Calu3 (cell line): ENCODE results near the gene PSKH1. TPM values are rescaled to one million over a fixed set of nuclear protein-coding genes. Genes with fewer than 3 reads are reported as not detected.

Experiments
- BruUV-seq: library from RNA; stranded (reverse); fragments of 400-500 nt; replicated peaks from 2 replicates; lab custom pipeline; 2021; lab: Mats Ljungman, UMichigan
- CTCF ChIA-PET: fragments of 300-600 bp; sonication (Branson Sonifier 250); formaldehyde crosslinking; loops from one replicate; lab custom pipeline; 2022; ENCODE audit warnings: antibody characterized with exemption; lab: Charles Lee
- DNase-seq: peaks from one replicate; pipeline ENCODE4 v3.0.0; 2022
- H3K27ac Mint-ChIP-seq: one replicate; pipeline ENCODE4 v1.8.0; 2022; ENCODE audit warnings: mixed read lengths; ENCODE audit not compliant: unreplicated experiment
- H3K27me3 Mint-ChIP-seq: one replicate; pipeline ENCODE4 v1.8.0; 2022; ENCODE audit warnings: mixed read lengths; ENCODE audit not compliant: unreplicated experiment
- H3K36me3 Mint-ChIP-seq: one replicate; pipeline ENCODE4 v1.8.0; 2022; ENCODE audit warnings: mild to moderate bottlenecking, moderate library complexity, mixed read lengths; ENCODE audit not compliant: insufficient read depth, unreplicated experiment
- H3K4me1 Mint-ChIP-seq: one replicate; pipeline ENCODE4 v1.8.0; 2022; ENCODE audit warnings: mild to moderate bottlenecking, low read depth, mixed read lengths; ENCODE audit not compliant: unreplicated experiment
- H3K4me3 Mint-ChIP-seq: one replicate; pipeline ENCODE4 v1.8.0; 2022; ENCODE audit warnings: mild to moderate bottlenecking, low read depth, moderate library complexity, mixed read lengths; ENCODE audit not compliant: unreplicated experiment
- H3K9me3 Mint-ChIP-seq: one replicate; pipeline ENCODE4 v1.8.0; 2022; ENCODE audit warnings: low read depth, mixed read lengths; ENCODE audit not compliant: unreplicated experiment
- intact Hi-C: fragments of 100-400 bp; cut with micrococcal nuclease; formaldehyde crosslinking; loops from one replicate; pipeline ENCODE4 v1.10.0; 2022; ENCODE audit not compliant: unreplicated experiment
- total RNA-seq: library from RNA; stranded (reverse); gene quantifications from 2 replicates; pipeline ENCODE4 v1.2.3, GENCODE V29; 2022
- TF ChIP-seq, protein P1 (sequence below): fragments of 200-600 bp; IDR thresholded peaks from one replicate; pipeline ENCODE4 v1.8.0; 2022; ENCODE audit warnings: antibody characterized with exemption; ENCODE audit not compliant: unreplicated experiment

The PSKH1 gene
- total RNA-seq, 1 experiment from 2014 or later: 41.7 TPM

DNA sequence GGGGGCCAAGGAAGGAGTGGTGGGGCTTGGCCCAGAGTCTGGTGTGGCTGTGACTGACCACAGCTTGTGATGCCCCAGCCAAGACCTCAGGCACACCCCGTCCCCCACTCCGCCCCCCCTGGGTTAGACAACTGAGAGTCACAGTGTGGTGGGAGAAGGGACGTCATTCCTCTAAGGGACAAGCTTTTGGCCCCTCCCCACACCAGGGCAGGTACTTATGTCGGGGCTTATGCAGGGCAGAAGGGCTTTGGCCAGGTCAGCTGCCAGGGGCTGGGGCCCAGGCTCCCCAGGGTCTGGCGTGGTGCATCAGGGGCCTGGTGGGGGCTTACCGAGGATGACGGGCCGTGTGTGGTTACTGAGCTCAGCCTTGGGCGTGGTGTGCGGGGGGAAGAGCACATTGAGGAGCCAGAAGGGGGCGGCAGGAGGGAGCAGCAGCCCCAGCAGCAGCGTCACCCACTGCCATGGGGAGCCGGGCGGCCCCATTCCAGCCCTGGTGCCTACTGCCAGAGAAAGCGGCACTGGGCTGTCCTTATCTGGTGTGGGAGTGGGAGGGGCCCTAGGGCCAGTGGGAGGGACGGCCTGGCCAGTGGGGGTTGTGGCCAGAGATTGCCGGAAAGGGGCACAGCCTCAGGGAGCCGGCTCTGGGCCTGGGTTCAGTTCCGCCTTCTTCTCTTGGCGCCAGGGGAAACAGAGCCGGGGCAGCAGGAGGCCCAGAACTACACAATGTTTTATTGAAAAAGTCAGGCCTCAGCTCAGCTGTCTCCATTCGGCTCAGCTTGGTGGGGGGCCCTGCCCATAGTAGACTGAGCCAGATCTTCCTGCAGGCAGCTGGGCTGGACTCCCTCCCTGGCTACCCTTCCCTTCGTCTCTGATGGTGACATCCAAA, 50.8 kb downstream of the PSKH1 start, which contains the start of gene LCAT:
LCAT (minus strand) TSS at position 502 of the 886 bp plus-strand sequence; CDS start at position 483, 19 bp downstream.
- TF ChIP-seq, protein P1, sequence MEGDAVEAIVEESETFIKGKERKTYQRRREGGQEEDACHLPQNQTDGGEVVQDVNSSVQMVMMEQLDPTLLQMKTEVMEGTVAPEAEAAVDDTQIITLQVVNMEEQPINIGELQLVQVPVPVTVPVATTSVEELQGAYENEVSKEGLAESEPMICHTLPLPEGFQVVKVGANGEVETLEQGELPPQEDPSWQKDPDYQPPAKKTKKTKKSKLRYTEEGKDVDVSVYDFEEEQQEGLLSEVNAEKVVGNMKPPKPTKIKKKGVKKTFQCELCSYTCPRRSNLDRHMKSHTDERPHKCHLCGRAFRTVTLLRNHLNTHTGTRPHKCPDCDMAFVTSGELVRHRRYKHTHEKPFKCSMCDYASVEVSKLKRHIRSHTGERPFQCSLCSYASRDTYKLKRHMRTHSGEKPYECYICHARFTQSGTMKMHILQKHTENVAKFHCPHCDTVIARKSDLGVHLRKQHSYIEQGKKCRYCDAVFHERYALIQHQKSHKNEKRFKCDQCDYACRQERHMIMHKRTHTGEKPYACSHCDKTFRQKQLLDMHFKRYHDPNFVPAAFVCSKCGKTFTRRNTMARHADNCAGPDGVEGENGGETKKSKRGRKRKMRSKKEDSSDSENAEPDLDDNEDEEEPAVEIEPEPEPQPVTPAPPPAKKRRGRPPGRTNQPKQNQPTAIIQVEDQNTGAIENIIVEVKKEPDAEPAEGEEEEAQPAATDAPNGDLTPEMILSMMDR: no peak
- Mint-ChIP-seq H3K27me3 (no peaks in the 10 kb centered on the region), H3K9me3 (no peaks in the 10 kb centered on the region), H3K4me3 (no peak within 1 kb of the TSS), H3K36me3 (peaks cover 67% of the 10 kb centered on the region), H3K27ac (no peak within 1 kb of the TSS), H3K4me1 (peaks cover 9% of the 10 kb centered on the region)
- BruUV-seq: no TSS peak
- DNase-seq: no peak
- intact Hi-C loops: no loop called here
- CTCF ChIA-PET: interaction anchor here (0.5 kb wide), 1 partner anchor 1851 kb away, joined by 3 read pairs; no protein-coding TSS in a partner anchor

DNA sequence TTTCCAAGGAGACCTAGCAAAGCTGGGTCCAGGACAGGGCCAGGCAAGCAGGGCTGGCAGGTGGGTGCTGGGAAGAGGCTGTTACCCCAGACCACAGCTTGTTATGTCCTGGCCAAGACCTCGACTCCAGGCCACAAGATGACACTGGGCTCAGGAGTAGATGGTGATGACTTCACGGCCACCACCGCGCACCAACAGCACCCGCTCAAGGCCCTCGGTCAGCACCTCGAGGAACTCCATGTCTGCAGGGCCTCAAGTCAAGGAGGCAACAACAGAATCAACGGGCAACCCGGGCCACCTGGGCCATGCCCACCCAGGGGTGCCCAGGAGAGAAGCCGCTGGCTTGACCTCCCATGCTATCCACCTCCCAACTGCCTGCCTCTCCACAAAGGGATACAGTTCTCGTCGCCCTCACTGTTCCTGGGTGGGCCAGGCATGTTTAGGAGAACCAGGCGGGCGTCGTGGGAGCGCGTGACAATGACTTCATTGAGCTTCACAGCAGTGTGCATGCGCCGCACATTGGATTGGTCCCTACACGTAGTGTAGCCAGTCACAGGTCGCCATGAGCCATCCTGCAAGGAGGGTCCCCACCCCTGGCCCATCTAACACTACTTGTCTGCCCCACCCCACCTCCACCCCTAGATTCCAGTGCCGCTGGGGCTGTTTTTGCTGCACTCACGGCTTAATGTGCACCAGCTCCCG, 51.8 kb downstream of the PSKH1 start:
- DNase-seq: no peak
- BruUV-seq: no TSS peak
- Mint-ChIP-seq H3K27me3 (no peaks in the 10 kb centered on the region), H3K4me1 (peaks cover 9% of the 10 kb centered on the region), H3K4me3 (no peak overlapping the region), H3K36me3 (peaks cover 64% of the 10 kb centered on the region), H3K27ac (no peak overlapping the region), H3K9me3 (no peaks in the 10 kb centered on the region)
- CTCF ChIA-PET: interaction anchor here (0.5 kb wide), 1 partner anchor 1850 kb away, joined by 3 read pairs; no protein-coding TSS in a partner anchor
- TF ChIP-seq, protein P1: no peak
- intact Hi-C loops: no loop called here

DNA sequence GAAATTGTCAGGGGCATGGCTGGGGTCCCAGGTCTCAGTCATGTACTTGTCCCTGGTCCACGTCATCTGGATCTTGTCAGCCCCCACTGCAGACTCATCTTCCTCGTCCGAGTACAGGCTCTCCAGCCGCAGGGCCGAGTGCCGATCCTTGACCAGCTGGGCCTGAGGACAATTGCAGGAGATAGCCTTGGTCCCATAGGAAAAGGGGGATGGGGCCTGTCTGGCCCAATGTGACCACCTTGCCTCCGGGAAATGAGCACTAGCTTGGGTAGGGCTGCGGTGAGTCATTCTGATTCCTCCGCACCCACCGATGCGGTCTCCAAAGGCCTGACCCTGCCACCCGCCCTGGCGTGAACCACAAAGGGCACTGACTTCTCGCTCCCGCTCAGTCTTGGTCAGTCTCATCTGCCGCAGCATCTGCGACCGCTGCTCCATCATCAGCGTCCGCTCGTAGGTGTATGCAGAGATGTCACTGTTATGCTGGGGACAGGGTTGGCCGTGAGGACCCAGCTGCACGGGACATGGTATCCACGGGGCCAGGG, 52.4 kb downstream of the PSKH1 start:
- TSS peak; percentile 14 for BruUV-seq

DNA sequence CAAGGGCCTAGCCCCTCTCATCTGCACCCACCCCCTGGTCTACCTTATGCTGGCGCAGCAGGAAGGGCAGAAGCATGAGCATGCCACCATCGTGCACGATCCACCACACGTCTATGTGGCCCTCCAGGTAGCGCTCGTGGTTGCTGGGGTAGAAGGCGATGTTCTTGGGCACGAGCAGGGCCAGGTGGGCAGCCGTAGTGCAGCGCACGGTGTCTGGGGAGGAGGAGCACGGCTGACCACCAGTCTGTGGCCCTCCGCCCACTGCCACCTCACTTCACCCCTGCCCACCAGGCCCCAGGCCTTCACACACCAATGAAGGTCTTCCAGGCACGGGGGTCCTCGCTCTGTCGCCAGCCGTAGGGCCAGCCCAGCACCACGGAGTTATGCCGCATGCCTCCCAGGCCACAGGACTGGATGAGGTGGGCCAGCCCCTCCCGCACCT, 53.1 kb downstream of the PSKH1 start:
- Mint-ChIP-seq H3K9me3 (no peaks in the 10 kb centered on the region), H3K27me3 (no peaks in the 10 kb centered on the region), H3K4me1 (peaks cover 9% of the 10 kb centered on the region), H3K36me3 (peaks cover 68% of the 10 kb centered on the region), H3K27ac (peak overlapping the region; percentile 21), H3K4me3 (no peak overlapping the region)
- CTCF ChIA-PET: no interaction called here
- intact Hi-C loops: no loop called here
- TF ChIP-seq, protein P1: no peak
- DNase-seq: no peak
- no TSS peak for BruUV-seq

More for the DNA sequence above, 52.4 kb downstream of the PSKH1 start:
- Mint-ChIP-seq H3K4me1 (peaks cover 9% of the 10 kb centered on the region), H3K36me3 (peaks cover 64% of the 10 kb centered on the region), H3K27ac (no peak overlapping the region), H3K27me3 (no peaks in the 10 kb centered on the region), H3K9me3 (no peaks in the 10 kb centered on the region), H3K4me3 (no peak overlapping the region)
- intact Hi-C loops: no loop called here
- DNase-seq: no peak
- TF ChIP-seq, protein P1: no peak
- CTCF ChIA-PET: no interaction called here
